A673 (cell line): Measurements from ENCODE around the gene GPER1.

Experiments used
- CTCF ChIP-seq: fragments of 300-800, 200-600 bp; sonication (generic); conservative IDR thresholded peaks from 2 replicates; pipeline ENCODE4 v1.5.1; 2017; ENCODE audit warnings: low read depth, mild to moderate bottlenecking, antibody characterized with exemption, low read length, moderate library complexity, mixed read lengths
- EZH2 ChIP-seq: fragments of 200-600 bp; sonication (generic); IDR thresholded peaks from 2 replicates; pipeline ENCODE4 v1.6.1; 2017; ENCODE audit warnings: borderline replicate concordance, low read depth, mild to moderate bottlenecking, mixed read lengths, antibody characterized with exemption, low read length; ENCODE audit not compliant: poor library complexity, severe bottlenecking

DNA sequence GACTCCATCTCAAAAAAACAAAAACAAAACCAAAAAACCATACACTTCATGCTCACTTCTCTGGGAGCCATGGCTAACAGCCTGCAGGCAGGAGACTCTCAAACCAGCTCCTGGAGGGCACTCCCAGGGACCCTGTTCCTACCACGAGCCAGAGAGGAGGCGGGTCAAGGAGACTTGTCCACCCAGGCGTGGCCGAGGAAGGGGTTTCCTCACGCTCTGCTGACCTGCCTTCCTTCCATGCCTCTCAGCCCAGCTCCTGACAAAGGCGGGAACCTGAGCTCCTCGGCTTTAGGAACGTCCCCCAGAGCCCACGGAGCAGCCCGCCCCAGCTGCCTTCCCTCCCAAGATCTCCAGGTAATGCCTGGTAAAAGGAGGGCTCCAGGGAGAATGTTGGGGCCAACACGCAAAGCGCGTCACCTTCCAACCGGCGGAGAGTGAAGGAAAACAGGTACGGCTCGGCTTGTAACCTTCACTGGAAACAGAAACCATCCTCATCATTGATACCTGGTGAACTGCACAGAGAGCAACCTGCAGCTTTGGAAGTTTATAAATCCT, 34.0 kb upstream of the GPER1 start:
- TF ChIP-seq CTCF (no peak), EZH2 (no peak)
